Measurements from ENCODE around the gene NKX2-2. TPM values are rescaled to one million over a fixed set of nuclear protein-coding genes. Genes with fewer than 3 reads are reported as not detected.
A peak's percentile ranks its signal among the peaks of the same experiment; 100 is the strongest.

NKX2-2 gene
- total RNA-seq, 2 donors from 2014 or later = not detected

DNA sequence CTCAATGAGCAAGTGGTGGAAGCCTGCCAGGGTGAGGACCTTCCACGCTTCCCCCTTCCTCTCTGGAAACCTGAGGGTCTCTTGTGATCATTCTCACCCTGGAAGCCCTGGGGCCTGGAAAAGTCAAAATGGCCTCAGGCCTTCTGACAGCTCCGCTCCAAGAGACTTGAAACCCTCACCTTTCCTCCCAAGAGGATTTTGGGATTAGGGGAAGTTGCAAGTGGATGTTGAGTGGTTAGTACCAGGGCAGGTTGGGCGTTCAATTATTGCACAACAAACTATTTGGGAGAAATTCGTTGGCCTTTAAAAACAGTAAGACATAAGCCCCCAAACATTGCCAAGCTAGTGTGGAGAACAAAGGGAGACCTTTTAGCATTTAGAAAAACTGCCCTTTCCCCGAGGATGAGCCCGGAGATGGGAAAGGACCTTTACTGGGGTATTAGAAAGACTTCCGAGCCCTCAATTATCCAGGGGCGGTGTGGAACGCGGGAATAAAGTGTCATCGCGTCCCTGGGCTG lies 4.7 kb downstream of the NKX2-2 start:
- H3K4me1 ChIP-seq = peaks cover 0 to 64% of the 10 kb centered on the region in 2 donors
- no peak for TF ChIP-seq CTCF (IDR thresholded peaks at IDR 0.05)
- no peak overlapping the region for H3K4me3 ChIP-seq
- peaks cover 47 to 75% of the 10 kb centered on the region in 2 donors for H3K27me3 ChIP-seq
- no peak for DNase-seq (ENCODE audit: low spot score)
- H3K36me3 ChIP-seq = no peaks in the 10 kb centered on the region
- H3K9me3 ChIP-seq = no peaks in the 10 kb centered on the region
- H3K27ac ChIP-seq = no peak overlapping the region

DNA sequence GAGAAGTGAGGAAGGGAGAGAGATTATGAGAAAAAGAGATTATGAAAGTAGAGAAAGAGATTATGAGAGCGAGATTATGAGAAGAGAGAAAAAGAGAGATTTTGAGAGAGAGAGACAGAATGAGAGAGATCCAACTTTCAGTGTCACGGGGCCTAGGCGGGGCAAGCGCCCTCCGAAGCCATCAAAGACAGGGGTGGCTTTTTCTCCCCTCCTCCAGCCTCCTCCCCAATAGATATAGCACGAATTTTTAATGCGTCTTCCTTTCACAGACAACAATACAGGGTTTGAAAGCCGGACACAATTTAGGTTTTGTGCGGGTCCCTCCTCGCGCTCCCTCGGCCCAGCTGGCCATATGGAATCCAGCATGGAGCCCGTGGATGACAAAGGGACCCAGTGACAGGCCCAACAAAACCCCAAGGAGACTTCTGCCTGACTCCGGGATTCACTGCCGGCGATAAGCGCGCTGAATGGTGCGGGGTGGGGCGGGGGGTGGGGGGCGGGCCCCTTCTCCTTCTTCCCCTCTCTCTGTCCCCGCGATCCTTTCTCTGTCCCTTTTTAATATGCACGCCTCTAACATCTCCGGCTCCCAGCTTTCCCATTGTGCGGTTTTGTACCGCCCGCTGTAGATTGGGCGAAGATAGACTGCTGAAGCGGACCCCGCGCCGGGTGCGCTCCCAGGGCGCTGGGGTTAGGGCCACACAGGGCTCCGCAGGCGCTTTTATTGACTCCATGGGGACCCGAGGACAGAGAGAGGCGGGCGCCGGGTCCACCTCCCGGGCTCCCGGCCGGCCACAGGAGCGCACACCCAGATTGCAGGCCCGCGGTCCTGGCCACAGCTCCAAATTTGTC lies 5.4 kb downstream of the NKX2-2 start:
- Histone ChIP-seq H3K4me3 (no peak overlapping the region), H3K4me1 (peaks cover 0 to 57% of the 10 kb centered on the region in 2 donors), H3K36me3 (no peaks in the 10 kb centered on the region), H3K9me3 (no peaks in the 10 kb centered on the region), H3K27ac (no peak overlapping the region), H3K27me3 (peaks cover 42 to 68% of the 10 kb centered on the region in 2 donors)
- TF ChIP-seq CTCF (IDR thresholded peaks at IDR 0.05) = no peak
- DNase-seq (ENCODE audit: low spot score) = no peak

- no peaks in the 10 kb centered on the region for H3K9me3 ChIP-seq
- peaks cover 41 to 59% of the 10 kb centered on the region in 2 donors for H3K27me3 ChIP-seq
- H3K4me3 ChIP-seq = no peak overlapping the region
- no peak overlapping the region for H3K27ac ChIP-seq
- TF ChIP-seq CTCF (IDR thresholded peaks at IDR 0.05) = no peak
- H3K36me3 ChIP-seq = no peaks in the 10 kb centered on the region
- DNase-seq (ENCODE audit: low spot score) = no peak
- peaks cover 0 to 49% of the 10 kb centered on the region in 2 donors for H3K4me1 ChIP-seq
These were observed 6.2 kb downstream of the NKX2-2 start for GRCh38 chr20:21507400-21508229.

DNA sequence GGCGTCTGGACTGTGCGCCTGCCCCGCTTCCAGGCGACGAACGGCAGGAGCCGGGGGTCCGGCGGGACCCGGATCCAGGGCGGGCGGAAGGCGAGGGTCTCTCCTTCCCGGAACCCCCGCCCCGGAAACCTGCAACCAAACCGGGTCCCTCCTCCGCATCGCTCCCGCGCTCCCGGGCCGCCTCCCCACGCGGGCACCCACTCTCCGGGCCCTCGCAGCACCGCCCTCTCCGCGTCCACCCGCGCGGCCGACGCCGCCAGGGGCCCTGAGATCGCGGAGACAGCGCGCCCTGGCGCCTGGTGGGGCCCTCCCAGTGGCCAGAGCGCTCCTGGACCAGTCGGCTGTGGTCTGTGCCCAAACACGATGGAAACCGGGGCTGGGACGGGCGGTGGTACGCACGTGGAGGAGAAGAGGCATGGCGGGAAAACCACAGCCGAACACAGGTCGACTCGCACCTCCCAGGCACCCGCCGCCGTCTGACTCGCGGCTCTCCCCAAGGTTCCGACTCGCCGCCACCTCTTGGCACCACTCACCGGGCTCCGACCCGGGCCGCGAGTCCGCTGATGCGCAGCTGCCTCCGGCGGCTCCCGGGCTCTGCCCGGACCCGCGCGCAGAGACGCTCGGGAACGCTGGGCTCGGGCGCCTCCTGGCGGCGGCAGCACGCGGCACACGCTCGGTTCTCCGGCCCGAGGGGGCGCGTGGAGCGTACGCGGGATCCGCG lies 7.9 kb downstream of the NKX2-2 start:
- Histone ChIP-seq H3K27me3 (peaks cover 28 to 49% of the 10 kb centered on the region in 2 donors), H3K4me1 (peaks cover 0 to 38% of the 10 kb centered on the region in 2 donors), H3K9me3 (no peaks in the 10 kb centered on the region), H3K36me3 (no peaks in the 10 kb centered on the region), H3K4me3 (peak overlapping the region; percentile 15 to 41), H3K27ac (no peak overlapping the region)
- peak; percentile 70 to 86 for TF ChIP-seq CTCF (IDR thresholded peaks at IDR 0.05)
- no peak for DNase-seq (ENCODE audit: low spot score)

GRCh38 chr20:21505161-21505809 lies 8.6 kb downstream of the NKX2-2 start:
- peak; percentile 63 for DNase-seq (ENCODE audit: low spot score)
- Histone ChIP-seq H3K4me1 (peaks cover 0 to 31% of the 10 kb centered on the region in 2 donors), H3K36me3 (no peaks in the 10 kb centered on the region), H3K27ac (no peak overlapping the region), H3K4me3 (peak overlapping the region in 1 of 2 donors; percentile 41), H3K27me3 (peaks cover 28 to 45% of the 10 kb centered on the region in 2 donors), H3K9me3 (no peaks in the 10 kb centered on the region)
- peak; percentile 99 for TF ChIP-seq CTCF (IDR thresholded peaks at IDR 0.05)
